IMR-90 (cell line): ENCODE results near the gene THRAP3. TPM values are rescaled to one million over a fixed set of nuclear protein-coding genes. Genes with fewer than 3 reads are reported as not detected.

Source experiments
- ATAC-seq: fragments of 200-7000 bp; cut with Tn5 transposase; 2 replicates; pipeline ENCODE4 v1.9.1; 2020; ENCODE audit warnings: low read depth, mild to moderate bottlenecking, moderate library complexity
- BruUV-seq: library from RNA; stranded (reverse); fragments of 400-500 nt; replicated peaks from 2 replicates; lab custom pipeline; 2021; lab: Mats Ljungman, UMichigan
- CTCF ChIA-PET: fragments of 300-600 bp; formaldehyde crosslinking; extraction: SDS; loops from one replicate; lab custom pipeline; 2021; ENCODE audit warnings: antibody characterized with exemption; lab: Yijun Ruan, JAX
- POLR2A ChIA-PET: fragments of 300-600 bp; sonication (Branson Sonifier 250); formaldehyde crosslinking; loops from one replicate; lab custom pipeline; 2022; ENCODE audit warnings: antibody characterized with exemption; ENCODE audit not compliant: unreplicated experiment; lab: Charles Lee
- DNase-seq: peaks from one replicate; pipeline ENCODE4 v3.0.0; 2013
- H2AFZ ChIP-seq: replicated peaks from 2 replicates; pipeline ENCODE3; 2013; ENCODE audit warnings: low read length, mild to moderate bottlenecking; ENCODE audit not compliant: poor library complexity
- H2AK5ac ChIP-seq: 2 replicates; pipeline ENCODE4 v1.6.1; 2013; ENCODE audit warnings: low read depth, low read length, inconsistent platforms
- H2AK9ac ChIP-seq: replicated peaks from 2 replicates; pipeline ENCODE3; 2013; ENCODE audit warnings: mild to moderate bottlenecking, low read depth, low read length, moderate library complexity; ENCODE audit not compliant: poor library complexity
- H2BK120ac ChIP-seq: 2 replicates; pipeline ENCODE4 v1.6.1; 2013; ENCODE audit warnings: low read depth, low read length, inconsistent platforms
- H2BK15ac ChIP-seq: 3 replicates; pipeline ENCODE4 v1.6.1; 2013; ENCODE audit warnings: low read depth, low read length, inconsistent platforms
- H2BK20ac ChIP-seq: 2 replicates; pipeline ENCODE4 v1.6.1; 2013; ENCODE audit warnings: low read depth, mild to moderate bottlenecking, inconsistent platforms, low read length, moderate library complexity
- H2BK5ac ChIP-seq: 2 replicates; pipeline ENCODE4 v1.6.1; 2013; ENCODE audit warnings: mild to moderate bottlenecking, low read depth, low read length, inconsistent platforms; ENCODE audit not compliant: poor library complexity, severe bottlenecking
- H3K14ac ChIP-seq: replicated peaks from 2 replicates; pipeline ENCODE4 v1.6.1; 2013; ENCODE audit warnings: low read depth, low read length, inconsistent platforms
- H3K18ac ChIP-seq: 2 replicates; pipeline ENCODE4 v1.6.1; 2013; ENCODE audit warnings: low read depth, low read length, control low read depth
- H3K23ac ChIP-seq: 2 replicates; pipeline ENCODE4 v1.6.1; 2013; ENCODE audit warnings: low read depth, low read length, inconsistent platforms
- H3K27ac ChIP-seq: 2 replicates; pipeline ENCODE4 v1.5.1; 2013; ENCODE audit warnings: mild to moderate bottlenecking, control low read depth, low read length; ENCODE audit not compliant: insufficient read depth
- H3K27me3 ChIP-seq: 2 replicates; pipeline ENCODE4 v1.6.1; 2013; ENCODE audit warnings: low read length; ENCODE audit not compliant: control insufficient read depth, insufficient read depth
- H3K36me3 ChIP-seq: 2 replicates; pipeline ENCODE4 v1.6.1; 2013; ENCODE audit warnings: low read length, mixed read lengths; ENCODE audit not compliant: control insufficient read depth, insufficient read depth
- H3K4ac ChIP-seq: 2 replicates; pipeline ENCODE4 v1.6.1; 2013; ENCODE audit warnings: low read depth, low read length, inconsistent platforms
- H3K4me1 ChIP-seq: 2 replicates; pipeline ENCODE4 v1.6.1; 2013; ENCODE audit warnings: low read length, mixed read lengths; ENCODE audit not compliant: control insufficient read depth, insufficient read depth
- H3K4me2 ChIP-seq: 2 replicates; pipeline ENCODE4 v1.6.1; 2013; ENCODE audit warnings: low read depth, mild to moderate bottlenecking, control low read depth, low read length, moderate library complexity
- H3K4me3 ChIP-seq: 2 replicates; pipeline ENCODE4 v1.5.1; 2013; ENCODE audit warnings: low read depth, mild to moderate bottlenecking, control low read depth, low read length, moderate library complexity; ENCODE audit not compliant: insufficient read depth
- H3K56ac ChIP-seq: 2 replicates; pipeline ENCODE4 v1.6.1; 2013; ENCODE audit warnings: low read length, inconsistent platforms; ENCODE audit not compliant: insufficient read depth; ENCODE audit errors: extremely low read depth
- H3K79me1 ChIP-seq, 2 experiments: 2 replicates each; pipeline ENCODE4 v1.6.1; 2013; ENCODE audit warnings: low read length in 2 of 2, inconsistent platforms in 1 of 2, low read depth in 1 of 2
- H3K9ac ChIP-seq: 2 replicates; pipeline ENCODE4 v1.6.1; 2013; ENCODE audit warnings: low read depth, low read length, control low read depth
- H3K9me1 ChIP-seq: 2 replicates; pipeline ENCODE4 v1.6.1; 2013; ENCODE audit warnings: low read length, inconsistent platforms; ENCODE audit not compliant: insufficient read depth
- H3K9me3 ChIP-seq: 2 replicates; pipeline ENCODE4 v1.6.1; 2013; ENCODE audit warnings: low read length; ENCODE audit not compliant: control insufficient read depth, insufficient read depth
- H4K20me1 ChIP-seq: 2 replicates; pipeline ENCODE4 v1.6.1; 2013; ENCODE audit warnings: low read length, inconsistent platforms; ENCODE audit not compliant: insufficient read depth
- H4K5ac ChIP-seq: 2 replicates; pipeline ENCODE4 v1.6.1; 2013; ENCODE audit warnings: mild to moderate bottlenecking, low read depth, low read length, control low read depth
- H4K8ac ChIP-seq, 2 experiments: 2 replicates each; pipeline ENCODE4 v1.6.1; 2013; ENCODE audit warnings: low read depth in 2 of 2, low read length in 2 of 2, control low read depth in 1 of 2, inconsistent platforms in 1 of 2
- H4K91ac ChIP-seq: 2 replicates; pipeline ENCODE4 v1.6.1; 2013; ENCODE audit warnings: low read depth, low read length, inconsistent platforms; ENCODE audit not compliant: insufficient read depth
- BHLHE40 ChIP-seq: fragments of 150-350 bp; IDR thresholded peaks from 2 replicates; pipeline ENCODE4 v1.6.1; 2016; ENCODE audit warnings: mild to moderate bottlenecking, low read depth, low read length
- MAZ ChIP-seq: IDR thresholded peaks from 2 replicates; pipeline ENCODE4 v1.6.1; 2012; ENCODE audit warnings: low read depth, mild to moderate bottlenecking, low read length, improper control_type of control experiment, moderate library complexity, borderline replicate concordance
- POLR2A ChIP-seq: IDR thresholded peaks from 2 replicates; pipeline ENCODE4 v1.6.1; 2012; ENCODE audit warnings: mild to moderate bottlenecking, low read depth, low read length
- RAD21 ChIP-seq: IDR thresholded peaks from 2 replicates; pipeline ENCODE4 v1.6.1; 2012; ENCODE audit warnings: low read length, improper control_type of control experiment
- SMC3 ChIP-seq: fragments of 150-350 bp; IDR thresholded peaks from 2 replicates; pipeline ENCODE4 v1.6.1; 2016; ENCODE audit warnings: low read depth, mild to moderate bottlenecking, antibody characterized with exemption, low read length, moderate library complexity
- WGBS, 2 experiments: methylation state at CpG; one replicate each; pipeline versions ENCODE4 v1.1.5 to v1.1.7; 2013; ENCODE audit warnings: missing lambda C conversion rate in 2 of 2; ENCODE audit not compliant: insufficient read length in 1 of 2; ENCODE audit errors: extremely low coverage in 2 of 2; 5-methylcytosine and 5-hydroxymethylcytosine counted together
- dilution Hi-C: fragments of 300-500 bp; cut with HindIII; formaldehyde crosslinking; loops from one replicate; pipeline ENCODE4 v1.14.3; 2018; ENCODE audit warnings: low sequenced_read_pairs; ENCODE audit not compliant: unreplicated experiment
- in situ Hi-C: fragments of 300-500 bp; cut with MboI; formaldehyde crosslinking; loops from 3 replicates; pipeline ENCODE4 v1.14.3; 2019; ENCODE audit warnings: low sequenced_read_pairs, inconsistent platforms, mixed read lengths
- intact Hi-C: fragments of 100-400 bp; cut with micrococcal nuclease; formaldehyde crosslinking; loops from 2 replicates; pipeline ENCODE4 v1.10.0; 2022
- polyA plus RNA-seq, 3 experiments: library from polyadenylated mRNA; depleted of rRNA; stranded (reverse); fragments of >200 nt; gene quantifications; 2 replicates each; pipeline ENCODE4 v1.2.3, GENCODE V29; 2012; ENCODE audit warnings: low replicate concordance in 1 of 3
- total RNA-seq: library from RNA; depleted of rRNA; stranded (reverse); fragments of >200 nt; gene quantifications from 2 replicates; pipeline ENCODE4 v1.2.3, GENCODE V29; 2012
- TF ChIP-seq, protein P1 (sequence below): fragments of 150-350 bp; IDR thresholded peaks from 2 replicates; pipeline ENCODE4 v1.6.1; 2017; ENCODE audit warnings: mild to moderate bottlenecking, antibody characterized with exemption, low read length, low read depth
- TF ChIP-seq, protein P2 (sequence below): conservative IDR thresholded peaks from 2 replicates; pipeline ENCODE4 v1.5.1; 2012; ENCODE audit warnings: mild to moderate bottlenecking, low read depth, low read length, improper control_type of control experiment

THRAP3 gene
- total and polyA plus RNA-seq, 2 of the 4 experiments (the other 2 are of a cell fraction): 60.6 to 66.5 TPM

DNA sequence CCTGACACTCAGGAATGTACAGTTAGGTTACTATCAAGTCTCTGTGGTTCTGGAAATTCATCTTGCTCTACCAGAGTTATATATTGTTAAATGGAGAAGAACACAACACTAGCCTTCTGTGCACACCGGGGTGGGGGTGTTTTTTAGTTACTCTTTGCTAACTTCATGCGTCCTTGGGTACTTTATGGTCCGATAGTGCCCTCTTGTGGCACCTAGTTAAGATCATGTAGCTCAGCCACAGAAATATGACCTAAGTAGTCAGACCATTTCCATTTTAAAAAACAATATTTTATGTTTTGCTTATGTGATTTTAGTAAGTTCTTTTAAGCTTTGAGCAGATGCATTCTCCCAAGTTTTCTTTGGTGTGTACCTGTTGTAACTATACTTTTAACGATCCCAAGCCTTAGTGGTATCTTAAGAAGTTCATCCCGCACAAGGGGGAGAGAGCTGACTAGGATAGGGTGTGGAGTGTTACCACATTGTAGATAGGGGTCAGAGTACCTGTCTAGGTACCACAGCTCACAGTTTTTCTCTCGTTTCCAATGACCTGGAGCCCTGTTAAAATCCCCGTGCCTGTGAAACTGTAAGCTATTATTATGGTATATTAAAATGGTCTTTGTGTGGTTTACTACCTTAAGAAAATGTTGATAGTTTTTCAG is 61.3 kb downstream of the THRAP3 start:
- Histone ChIP-seq H3K27me3 (no peaks in the 10 kb centered on the region), H2BK20ac (no peak overlapping the region), H4K20me1 (peaks cover 22% of the 10 kb centered on the region), H3K79me1 (peaks cover 32 to 42% of the 10 kb centered on the region in 2 experiments; a peak in 3 of 4 replicates), H3K9ac (no peak overlapping the region), H2BK120ac (no peak overlapping the region), H3K56ac (no peak overlapping the region), H4K91ac (no peak overlapping the region), H3K9me1 (no peaks in the 10 kb centered on the region), H3K27ac (no peak overlapping the region), H3K9me3 (no peaks in the 10 kb centered on the region), H2AK9ac (no peak overlapping the region), H2BK5ac (peak overlapping the region; percentile 57), H3K18ac (no peak overlapping the region), H3K4me2 (no peak overlapping the region), H3K4me1 (peaks cover 3% of the 10 kb centered on the region), H3K4me3 (no peak overlapping the region), H3K14ac (no peak overlapping the region), H4K5ac (0 out of 2 replicates have a peak overlapping the region, but pooled peaks have one; percentile 40), H3K4ac (no peak overlapping the region), H3K23ac (no peak overlapping the region), H2AFZ (no peak overlapping the region), H2AK5ac (no peak overlapping the region), H3K36me3 (peaks cover 37% of the 10 kb centered on the region), H4K8ac (no peak overlapping the region), H2BK15ac (no peak overlapping the region)
- peak; percentile 97 for ATAC-seq
- WGBS, 2 experiments: no CpG with 5 or more reads among the region's 7 CpGs
- dilution Hi-C loops: no loop called here
- BruUV-seq: no TSS peak
- ChIA-PET CTCF (interaction anchor here (0.8 to 1.7 kb wide), 9 partner anchors 8 to 136 kb away, joined by 3 to 13 read pairs (median 5); partner anchors contain the start of genes THRAP3 and TRAPPC3), POLR2A (interaction anchor here (0.6 to 1.0 kb wide), 2 partner anchors 61 to 122 kb away, joined by 3 to 4 read pairs; partner anchors contain the start of gene THRAP3)
- DNase-seq: peak; percentile 92
- in situ Hi-C loops: loop anchor here (5.0 kb wide), 2 partner anchors 133 to 178 kb away; no protein-coding TSS in a partner anchor
- TF ChIP-seq BHLHE40 (no peak), POLR2A (no peak), SMC3 (peak; percentile 88), MAZ (no peak), RAD21 (peak; percentile 85)
- TF ChIP-seq, protein P1, sequence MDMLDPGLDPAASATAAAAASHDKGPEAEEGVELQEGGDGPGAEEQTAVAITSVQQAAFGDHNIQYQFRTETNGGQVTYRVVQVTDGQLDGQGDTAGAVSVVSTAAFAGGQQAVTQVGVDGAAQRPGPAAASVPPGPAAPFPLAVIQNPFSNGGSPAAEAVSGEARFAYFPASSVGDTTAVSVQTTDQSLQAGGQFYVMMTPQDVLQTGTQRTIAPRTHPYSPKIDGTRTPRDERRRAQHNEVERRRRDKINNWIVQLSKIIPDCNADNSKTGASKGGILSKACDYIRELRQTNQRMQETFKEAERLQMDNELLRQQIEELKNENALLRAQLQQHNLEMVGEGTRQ: no peak
- TF ChIP-seq, protein P2, sequence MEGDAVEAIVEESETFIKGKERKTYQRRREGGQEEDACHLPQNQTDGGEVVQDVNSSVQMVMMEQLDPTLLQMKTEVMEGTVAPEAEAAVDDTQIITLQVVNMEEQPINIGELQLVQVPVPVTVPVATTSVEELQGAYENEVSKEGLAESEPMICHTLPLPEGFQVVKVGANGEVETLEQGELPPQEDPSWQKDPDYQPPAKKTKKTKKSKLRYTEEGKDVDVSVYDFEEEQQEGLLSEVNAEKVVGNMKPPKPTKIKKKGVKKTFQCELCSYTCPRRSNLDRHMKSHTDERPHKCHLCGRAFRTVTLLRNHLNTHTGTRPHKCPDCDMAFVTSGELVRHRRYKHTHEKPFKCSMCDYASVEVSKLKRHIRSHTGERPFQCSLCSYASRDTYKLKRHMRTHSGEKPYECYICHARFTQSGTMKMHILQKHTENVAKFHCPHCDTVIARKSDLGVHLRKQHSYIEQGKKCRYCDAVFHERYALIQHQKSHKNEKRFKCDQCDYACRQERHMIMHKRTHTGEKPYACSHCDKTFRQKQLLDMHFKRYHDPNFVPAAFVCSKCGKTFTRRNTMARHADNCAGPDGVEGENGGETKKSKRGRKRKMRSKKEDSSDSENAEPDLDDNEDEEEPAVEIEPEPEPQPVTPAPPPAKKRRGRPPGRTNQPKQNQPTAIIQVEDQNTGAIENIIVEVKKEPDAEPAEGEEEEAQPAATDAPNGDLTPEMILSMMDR: peak; percentile 85
- intact Hi-C loops: loop anchor here (1.0 to 2.0 kb wide), 4 partner anchors 61 to 186 kb away; partner anchors contain the start of genes THRAP3 and TRAPPC3
